DOHH2 (cell line): ENCODE results near the gene CD99.

Experiments
- EZH2phosphoT487 ChIP-seq: fragments of 200-600 bp; sonication (generic); IDR thresholded peaks from 2 replicates; pipeline ENCODE4 v1.6.1; 2017; ENCODE audit warnings: borderline replicate concordance, mild to moderate bottlenecking, antibody characterized with exemption, low read length, moderate library complexity, mixed read lengths
- TF ChIP-seq, protein P1 (sequence below): fragments of 200-600 bp; sonication (generic); IDR thresholded peaks from one replicate; pipeline ENCODE4 v1.5.1; 2014; ENCODE audit warnings: antibody characterized with exemption, mild to moderate bottlenecking, low read depth, low read length; ENCODE audit not compliant: poor library complexity, severe bottlenecking

DNA sequence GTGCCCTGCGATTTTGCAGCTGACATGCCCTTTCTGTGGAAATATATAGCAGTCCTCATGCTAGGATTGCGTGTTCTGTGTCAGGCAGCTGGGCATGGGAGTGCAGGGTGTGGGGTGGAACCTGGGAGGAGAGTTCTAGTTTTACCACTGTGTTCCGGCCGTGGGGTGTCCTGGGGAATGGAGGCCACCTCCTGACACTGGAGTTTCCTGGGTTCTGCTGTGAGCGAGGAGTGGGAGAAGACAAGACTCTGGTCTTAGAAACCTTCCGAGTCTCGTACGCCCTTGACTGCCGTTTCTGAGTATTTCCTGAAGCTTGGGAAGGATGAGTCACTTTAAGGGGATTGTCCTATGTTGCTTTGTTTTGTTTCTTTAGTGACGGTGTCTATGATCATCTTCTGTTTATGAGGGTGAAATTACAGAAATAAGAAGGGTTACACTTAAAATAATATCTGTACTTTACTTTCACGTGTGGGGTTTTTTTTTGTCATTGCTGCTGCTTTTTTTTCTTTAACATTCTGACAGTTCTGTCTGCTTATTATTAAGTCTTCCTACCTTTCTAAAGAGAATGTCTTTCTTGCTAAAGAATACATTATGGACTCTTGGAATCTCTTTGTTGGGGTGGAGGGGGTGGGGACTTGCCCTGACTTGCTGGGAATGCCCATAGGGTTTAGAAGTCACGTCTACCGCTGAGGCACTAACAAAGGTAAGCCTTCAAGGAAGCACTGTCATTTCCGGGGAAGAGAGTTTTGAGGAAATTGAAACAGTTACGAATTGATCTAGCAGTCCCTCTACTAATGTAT is 19.1 kb downstream of the CD99 start:
- TF ChIP-seq EZH2phosphoT487 = no peak
- TF ChIP-seq, protein P1, sequence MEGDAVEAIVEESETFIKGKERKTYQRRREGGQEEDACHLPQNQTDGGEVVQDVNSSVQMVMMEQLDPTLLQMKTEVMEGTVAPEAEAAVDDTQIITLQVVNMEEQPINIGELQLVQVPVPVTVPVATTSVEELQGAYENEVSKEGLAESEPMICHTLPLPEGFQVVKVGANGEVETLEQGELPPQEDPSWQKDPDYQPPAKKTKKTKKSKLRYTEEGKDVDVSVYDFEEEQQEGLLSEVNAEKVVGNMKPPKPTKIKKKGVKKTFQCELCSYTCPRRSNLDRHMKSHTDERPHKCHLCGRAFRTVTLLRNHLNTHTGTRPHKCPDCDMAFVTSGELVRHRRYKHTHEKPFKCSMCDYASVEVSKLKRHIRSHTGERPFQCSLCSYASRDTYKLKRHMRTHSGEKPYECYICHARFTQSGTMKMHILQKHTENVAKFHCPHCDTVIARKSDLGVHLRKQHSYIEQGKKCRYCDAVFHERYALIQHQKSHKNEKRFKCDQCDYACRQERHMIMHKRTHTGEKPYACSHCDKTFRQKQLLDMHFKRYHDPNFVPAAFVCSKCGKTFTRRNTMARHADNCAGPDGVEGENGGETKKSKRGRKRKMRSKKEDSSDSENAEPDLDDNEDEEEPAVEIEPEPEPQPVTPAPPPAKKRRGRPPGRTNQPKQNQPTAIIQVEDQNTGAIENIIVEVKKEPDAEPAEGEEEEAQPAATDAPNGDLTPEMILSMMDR = no peak
